OCI-LY3 (cell line): ENCODE measurements around the gene PDIA4.

Experiments used
- CTCF ChIP-seq: fragments of 200-600, 300-600 bp; sonication (generic); IDR thresholded peaks from 2 replicates; pipeline ENCODE4 v1.5.1; 2014; ENCODE audit warnings: antibody characterized with exemption, low read length, low read depth
- EZH2phosphoT487 ChIP-seq: fragments of 200-600 bp; shearing (Covaris generic); IDR thresholded peaks from 2 replicates; pipeline ENCODE4 v1.6.1; 2018; ENCODE audit warnings: antibody characterized with exemption, mixed run types, low read depth

- TF ChIP-seq CTCF: no peak
- no peak for TF ChIP-seq EZH2phosphoT487
These were observed 1.2 kb downstream of the PDIA4 start for GRCh38 chr7:149027055-149027454.
